Fibroblast of lung (primary cell): ENCODE data around the gene SPCS3.

Source experiments
- EZH2 ChIP-seq: IDR thresholded peaks from 2 replicates; pipeline ENCODE4 v1.5.1; 2012; ENCODE audit warnings: low read length, control low read depth, mild to moderate bottlenecking; ENCODE audit errors: missing control alignments
- TF ChIP-seq, protein P1 (sequence below), 2 donors: IDR thresholded peaks in 1 of 2; conservative IDR thresholded peaks in 1 of 2; 1 replicate in 1 of 2; 2 replicates in 1 of 2; pipeline ENCODE4 v1.5.1; 2011 to 2012; ENCODE audit warnings: low read length in 2 of 2, control low read depth in 1 of 2, inconsistent platforms in 1 of 2, low read depth in 1 of 2, mild to moderate bottlenecking in 1 of 2

DNA sequence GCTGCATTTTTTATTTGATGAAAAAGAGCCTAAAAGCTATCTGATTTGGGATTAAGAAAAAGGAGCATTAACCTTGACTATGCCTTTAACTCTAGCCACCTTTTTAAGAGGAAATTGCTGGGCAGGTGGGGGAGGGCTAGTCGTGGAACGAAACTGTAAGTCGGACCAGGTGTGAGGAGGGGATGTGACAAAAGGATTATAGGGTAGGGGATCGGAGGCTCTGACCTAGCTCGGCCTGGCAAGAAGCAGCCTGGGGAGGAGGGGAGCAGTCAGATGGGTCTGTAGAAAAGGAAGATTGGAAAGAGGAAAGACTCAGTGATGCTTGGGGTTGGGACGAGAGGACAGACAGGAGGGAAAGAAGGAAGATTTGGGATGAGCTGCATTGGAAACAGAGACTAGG, 21.1 kb upstream of the SPCS3 start:
- TF ChIP-seq, protein P1, sequence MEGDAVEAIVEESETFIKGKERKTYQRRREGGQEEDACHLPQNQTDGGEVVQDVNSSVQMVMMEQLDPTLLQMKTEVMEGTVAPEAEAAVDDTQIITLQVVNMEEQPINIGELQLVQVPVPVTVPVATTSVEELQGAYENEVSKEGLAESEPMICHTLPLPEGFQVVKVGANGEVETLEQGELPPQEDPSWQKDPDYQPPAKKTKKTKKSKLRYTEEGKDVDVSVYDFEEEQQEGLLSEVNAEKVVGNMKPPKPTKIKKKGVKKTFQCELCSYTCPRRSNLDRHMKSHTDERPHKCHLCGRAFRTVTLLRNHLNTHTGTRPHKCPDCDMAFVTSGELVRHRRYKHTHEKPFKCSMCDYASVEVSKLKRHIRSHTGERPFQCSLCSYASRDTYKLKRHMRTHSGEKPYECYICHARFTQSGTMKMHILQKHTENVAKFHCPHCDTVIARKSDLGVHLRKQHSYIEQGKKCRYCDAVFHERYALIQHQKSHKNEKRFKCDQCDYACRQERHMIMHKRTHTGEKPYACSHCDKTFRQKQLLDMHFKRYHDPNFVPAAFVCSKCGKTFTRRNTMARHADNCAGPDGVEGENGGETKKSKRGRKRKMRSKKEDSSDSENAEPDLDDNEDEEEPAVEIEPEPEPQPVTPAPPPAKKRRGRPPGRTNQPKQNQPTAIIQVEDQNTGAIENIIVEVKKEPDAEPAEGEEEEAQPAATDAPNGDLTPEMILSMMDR (conservative IDR thresholded peaks at IDR 0.05 in 1 of 2, IDR thresholded peaks at IDR 0.05 in 1 of 2; ENCODE audit: low read depth in 1 of 2, low read length in 2 of 2) = no peak
- no peak for TF ChIP-seq EZH2
